Breast epithelium (tissue), 3 donors: ENCODE measurements around the gene SNX14.

Experiments
- POLR2A ChIP-seq: fragments of 450-650 bp; IDR thresholded peaks from one replicate; pipeline ENCODE4 v1.6.1; 2016; ENCODE audit warnings: antibody characterized with exemption, mild to moderate bottlenecking, moderate library complexity
- POLR2AphosphoS5 ChIP-seq, 3 donors: sonication (generic); formaldehyde crosslinking; IDR thresholded peaks; one replicate each; pipeline ENCODE4 v1.6.1; 2017; ENCODE audit warnings: antibody characterized with exemption in 3 of 3
- TF ChIP-seq, protein P1 (sequence below), 3 donors: fragments of 450-650 bp; IDR thresholded peaks; one replicate each; pipeline ENCODE4 v1.5.1; 2016 to 2017; ENCODE audit warnings: antibody characterized with exemption in 3 of 3, mild to moderate bottlenecking in 3 of 3, moderate library complexity in 3 of 3

DNA sequence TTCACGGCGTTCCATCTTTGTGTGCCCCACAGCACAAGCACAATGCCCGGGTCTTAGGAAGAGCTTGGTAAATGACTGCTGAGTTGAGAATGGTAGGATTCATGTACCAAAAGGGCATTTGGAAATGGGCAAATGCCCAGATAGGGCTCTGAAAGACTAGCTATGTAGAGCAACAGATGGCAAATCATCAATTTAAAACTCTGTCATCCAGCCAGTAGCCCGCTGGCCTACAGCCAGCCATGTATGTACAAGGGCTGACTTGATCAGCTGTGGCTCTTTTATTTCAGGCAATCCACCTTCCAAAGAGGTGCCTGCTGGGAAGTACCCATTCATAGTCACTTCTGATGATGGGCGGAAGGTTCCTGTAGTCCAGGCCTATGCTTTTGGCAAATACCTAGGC, 108.7 kb downstream of the SNX14 start:
- no peak for TF ChIP-seq POLR2AphosphoS5 (IDR thresholded peaks at IDR 0.05)
- TF ChIP-seq, protein P1, sequence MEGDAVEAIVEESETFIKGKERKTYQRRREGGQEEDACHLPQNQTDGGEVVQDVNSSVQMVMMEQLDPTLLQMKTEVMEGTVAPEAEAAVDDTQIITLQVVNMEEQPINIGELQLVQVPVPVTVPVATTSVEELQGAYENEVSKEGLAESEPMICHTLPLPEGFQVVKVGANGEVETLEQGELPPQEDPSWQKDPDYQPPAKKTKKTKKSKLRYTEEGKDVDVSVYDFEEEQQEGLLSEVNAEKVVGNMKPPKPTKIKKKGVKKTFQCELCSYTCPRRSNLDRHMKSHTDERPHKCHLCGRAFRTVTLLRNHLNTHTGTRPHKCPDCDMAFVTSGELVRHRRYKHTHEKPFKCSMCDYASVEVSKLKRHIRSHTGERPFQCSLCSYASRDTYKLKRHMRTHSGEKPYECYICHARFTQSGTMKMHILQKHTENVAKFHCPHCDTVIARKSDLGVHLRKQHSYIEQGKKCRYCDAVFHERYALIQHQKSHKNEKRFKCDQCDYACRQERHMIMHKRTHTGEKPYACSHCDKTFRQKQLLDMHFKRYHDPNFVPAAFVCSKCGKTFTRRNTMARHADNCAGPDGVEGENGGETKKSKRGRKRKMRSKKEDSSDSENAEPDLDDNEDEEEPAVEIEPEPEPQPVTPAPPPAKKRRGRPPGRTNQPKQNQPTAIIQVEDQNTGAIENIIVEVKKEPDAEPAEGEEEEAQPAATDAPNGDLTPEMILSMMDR (IDR thresholded peaks at IDR 0.05): no peak
- TF ChIP-seq POLR2A: no peak
